HEK293T (cell line): ENCODE results near the gene MTG2.

Source experiments
- BHLHE40 ChIP-seq: fragments of 450-650 bp; IDR thresholded peaks from 2 replicates; pipeline ENCODE4 v1.6.1; 2016; ENCODE audit warnings: mild to moderate bottlenecking, moderate library complexity, borderline replicate concordance
- FOXA1 ChIP-seq: fragments of 450-650 bp; IDR thresholded peaks from 2 replicates; pipeline ENCODE4 v1.6.1; 2016; ENCODE audit warnings: mild to moderate bottlenecking
- NFRKB ChIP-seq: fragments of 450-650 bp; IDR thresholded peaks from 2 replicates; pipeline ENCODE4 v1.6.1; 2016; ENCODE audit warnings: mild to moderate bottlenecking, moderate library complexity
- PKNOX1 ChIP-seq: fragments of 450-650 bp; IDR thresholded peaks from 2 replicates; pipeline ENCODE4 v1.6.1; 2016

GRCh38 chr20:62163485-62163865 is 19.4 kb upstream of the MTG2 start:
- TF ChIP-seq FOXA1 (no peak), PKNOX1 (no peak), BHLHE40 (no peak), NFRKB (no peak)
